Right lobe of liver (tissue), 4 donors: Measurements from ENCODE around the gene EIF4G3.

ENCODE experiments used
- CTCF ChIP-seq, 4 donors: fragments of 200-600 bp in 3 of 4; fragments of 450-650 bp in 1 of 4; IDR thresholded peaks; one replicate each; pipeline versions ENCODE4 v1.5.1 to v1.8.0; 2016 to 2022; ENCODE audit warnings: antibody characterized with exemption in 4 of 4, mild to moderate bottlenecking in 2 of 4
- POLR2A ChIP-seq: fragments of 450-650 bp; IDR thresholded peaks from one replicate; pipeline ENCODE4 v1.6.1; 2017; ENCODE audit warnings: antibody characterized with exemption, mild to moderate bottlenecking
- donor health status: DM: no; HTN: no; CAD: no.
- donor health status: DM: no; HTN: no; CAD: no.
- donor health status: DM: no; HTN: yes; CAD: no.

GRCh38 chr1:20958430-20958829 is 218.3 kb downstream of the EIF4G3 start:
- no peak for TF ChIP-seq CTCF (IDR thresholded peaks at IDR 0.05)
- TF ChIP-seq POLR2A = no peak
